ENCODE measurements around the gene SPATC1L. TPM values are rescaled to one million over a fixed set of nuclear protein-coding genes. Genes with fewer than 3 reads are reported as not detected.

The SPATC1L gene
- total and polyA plus RNA-seq, 4 experiments from 2014 or later, result 6.0 to 6.9 (median 6.6) TPM

DNA sequence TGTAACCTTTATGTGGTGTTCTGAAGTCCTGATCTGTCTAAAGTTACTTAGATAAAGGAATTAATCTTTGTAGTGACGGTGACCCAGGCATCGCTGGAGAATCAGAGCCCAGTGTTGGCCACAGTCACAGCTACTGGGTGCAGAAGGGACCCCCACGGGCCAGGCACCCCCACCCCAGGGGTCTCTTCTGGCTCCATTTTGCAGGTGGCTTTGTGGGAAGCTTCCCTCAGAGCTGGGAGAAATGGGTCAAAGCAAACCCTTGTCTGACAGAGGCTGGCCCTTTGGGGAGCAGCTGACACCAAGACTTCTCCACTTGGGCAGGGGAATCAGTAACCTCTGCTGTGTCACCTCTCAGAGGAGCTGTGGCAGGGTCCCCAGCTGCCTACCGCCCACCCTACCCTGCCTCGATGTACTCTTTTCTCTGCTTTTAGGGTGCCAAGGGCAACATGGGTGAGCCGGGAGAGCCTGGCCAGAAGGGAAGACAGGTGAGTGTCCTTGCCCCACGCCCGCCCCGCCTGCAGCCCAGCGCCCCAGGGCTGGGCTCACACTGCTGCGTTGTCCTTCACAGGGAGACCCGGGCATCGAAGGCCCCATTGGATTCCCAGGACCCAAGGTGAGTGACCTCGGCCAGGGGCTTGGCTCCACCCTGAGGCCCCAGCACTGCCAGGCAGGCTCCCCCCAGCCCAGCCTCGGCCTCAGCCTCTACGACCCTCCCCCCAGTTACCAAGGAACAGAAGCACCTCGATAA is 68.6 kb downstream of the SPATC1L start:
- intact Hi-C loops (cut with micrococcal nuclease), result no loop called here
- H3K27me3 Mint-ChIP-seq, result no peaks in the 10 kb centered on the region
- Histone ChIP-seq H3K9me3 (ENCODE audit: control insufficient read depth in 1 of 2, low read length in 2 of 2) (peaks cover 0 to 7% of the 10 kb centered on the region in 2 donors), H3K27ac (ENCODE audit: low read depth, low read length) (no peak overlapping the region), H3K27me3 (ENCODE audit: insufficient read depth, low read length) (no peaks in the 10 kb centered on the region), H3K4me1 (ENCODE audit: insufficient read depth, low read length) (no peaks in the 10 kb centered on the region), H3K36me3 (ENCODE audit: insufficient read depth, low read length) (no peaks in the 10 kb centered on the region), H3K4me3 (ENCODE audit: low read length in 2 of 2) (no peak overlapping the region)
- H3K36me3 Mint-ChIP-seq, result peaks cover 0 to 3% of the 10 kb centered on the region in 2 donors
- peaks cover 0 to 4% (median 0%) of the 10 kb centered on the region in 8 donors for H3K9me3 Mint-ChIP-seq
- no peak for DNase-seq
- CTCF ChIA-PET (ENCODE audit: partially characterized antibody), result no interaction called here
- POLR2A ChIA-PET (ENCODE audit: partially characterized antibody), result no interaction called here
- H3K4me3 Mint-ChIP-seq, result no peak overlapping the region
- H3K4me1 Mint-ChIP-seq, result no peaks in the 10 kb centered on the region
- no peak overlapping the region for H3K27ac Mint-ChIP-seq

DNA sequence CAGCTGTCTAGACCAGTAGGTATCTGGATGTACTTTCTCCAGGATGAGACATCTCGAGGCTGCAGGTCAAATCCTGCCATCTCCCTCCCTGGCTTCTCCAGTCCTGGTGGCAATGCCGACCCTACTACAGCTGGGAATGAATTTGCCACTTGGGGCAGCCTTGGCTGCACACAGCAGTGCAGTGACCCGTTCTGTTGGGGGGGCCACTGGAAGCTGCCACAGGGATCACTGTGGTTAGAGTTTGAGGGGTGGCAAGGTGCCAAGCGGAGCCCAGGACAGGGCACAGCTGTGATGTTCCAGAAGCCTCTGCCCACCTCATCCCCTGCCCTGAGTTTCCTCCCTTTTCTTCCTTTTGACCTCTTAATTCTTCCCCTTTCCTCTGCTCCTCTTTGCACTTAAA is 69.3 kb downstream of the SPATC1L start:
- H3K4me3 ChIP-seq (ENCODE audit: low read length in 2 of 2), result no peak overlapping the region
- CTCF ChIA-PET (ENCODE audit: partially characterized antibody), result no interaction called here
- H3K27ac ChIP-seq (ENCODE audit: low read depth, low read length), result no peak overlapping the region
- POLR2A ChIA-PET (ENCODE audit: partially characterized antibody), result no interaction called here
- no peak overlapping the region for H3K4me3 Mint-ChIP-seq
- H3K36me3 Mint-ChIP-seq, result peaks cover 0 to 3% of the 10 kb centered on the region in 2 donors
- DNase-seq, result no peak
- H3K4me1 Mint-ChIP-seq, result no peaks in the 10 kb centered on the region
- H3K27me3 Mint-ChIP-seq, result no peaks in the 10 kb centered on the region
- H3K9me3 ChIP-seq (ENCODE audit: control insufficient read depth in 1 of 2, low read length in 2 of 2), result peaks cover 0 to 7% of the 10 kb centered on the region in 2 donors
- intact Hi-C loops (cut with micrococcal nuclease), result no loop called here
- peaks cover 0 to 4% (median 0%) of the 10 kb centered on the region in 8 donors for H3K9me3 Mint-ChIP-seq
- no peaks in the 10 kb centered on the region for H3K36me3 ChIP-seq (ENCODE audit: insufficient read depth, low read length)
- no peak overlapping the region for H3K27ac Mint-ChIP-seq
- no peaks in the 10 kb centered on the region for H3K27me3 ChIP-seq (ENCODE audit: insufficient read depth, low read length)
- no peaks in the 10 kb centered on the region for H3K4me1 ChIP-seq (ENCODE audit: insufficient read depth, low read length)

- no peaks in the 10 kb centered on the region for H3K27me3 ChIP-seq (ENCODE audit: insufficient read depth, low read length)
- ChIA-PET CTCF (ENCODE audit: partially characterized antibody) (no interaction called here), POLR2A (ENCODE audit: partially characterized antibody) (no interaction called here)
- DNase-seq, result no peak
- H3K4me3 ChIP-seq (ENCODE audit: low read length in 2 of 2), result no peak overlapping the region
- Mint-ChIP-seq H3K4me3 (no peak overlapping the region), H3K36me3 (peaks cover 0 to 3% of the 10 kb centered on the region in 2 donors), H3K4me1 (no peaks in the 10 kb centered on the region), H3K9me3 (peaks cover 0 to 4% (median under 1%) of the 10 kb centered on the region in 8 donors), H3K27me3 (peaks cover 0 to under 1% of the 10 kb centered on the region in 2 donors), H3K27ac (no peak overlapping the region)
- no peaks in the 10 kb centered on the region for H3K4me1 ChIP-seq (ENCODE audit: insufficient read depth, low read length)
- peaks cover 0 to 7% of the 10 kb centered on the region in 2 donors for H3K9me3 ChIP-seq (ENCODE audit: control insufficient read depth in 1 of 2, low read length in 2 of 2)
- no peak overlapping the region for H3K27ac ChIP-seq (ENCODE audit: low read depth, low read length)
- intact Hi-C loops (cut with micrococcal nuclease), result no loop called here
- no peaks in the 10 kb centered on the region for H3K36me3 ChIP-seq (ENCODE audit: insufficient read depth, low read length)
These were observed 70.6 kb downstream of the SPATC1L start for GRCh38 chr21:46113497-46114176.

GRCh38 chr21:46112725-46113215 is 71.5 kb downstream of the SPATC1L start:
- POLR2A ChIA-PET (ENCODE audit: partially characterized antibody), result no interaction called here
- no peak overlapping the region for H3K27ac ChIP-seq (ENCODE audit: low read depth, low read length)
- H3K9me3 ChIP-seq (ENCODE audit: control insufficient read depth in 1 of 2, low read length in 2 of 2), result peaks cover 0 to 7% of the 10 kb centered on the region in 2 donors
- intact Hi-C loops (cut with micrococcal nuclease), result no loop called here
- H3K4me1 Mint-ChIP-seq, result no peaks in the 10 kb centered on the region
- H3K27me3 ChIP-seq (ENCODE audit: insufficient read depth, low read length), result no peaks in the 10 kb centered on the region
- H3K4me1 ChIP-seq (ENCODE audit: insufficient read depth, low read length), result no peaks in the 10 kb centered on the region
- peaks cover 2 to 12% (median 8%) of the 10 kb centered on the region in 8 donors for H3K9me3 Mint-ChIP-seq
- H3K4me3 ChIP-seq (ENCODE audit: low read length in 2 of 2), result no peak overlapping the region
- H3K36me3 Mint-ChIP-seq, result peaks cover 0 to 3% of the 10 kb centered on the region in 2 donors
- no peak overlapping the region for H3K4me3 Mint-ChIP-seq
- no peak for DNase-seq
- CTCF ChIA-PET (ENCODE audit: partially characterized antibody), result no interaction called here
- H3K27me3 Mint-ChIP-seq, result peaks cover 0 to 1% of the 10 kb centered on the region in 2 donors
- H3K36me3 ChIP-seq (ENCODE audit: insufficient read depth, low read length), result no peaks in the 10 kb centered on the region
- H3K27ac Mint-ChIP-seq, result no peak overlapping the region

DNA sequence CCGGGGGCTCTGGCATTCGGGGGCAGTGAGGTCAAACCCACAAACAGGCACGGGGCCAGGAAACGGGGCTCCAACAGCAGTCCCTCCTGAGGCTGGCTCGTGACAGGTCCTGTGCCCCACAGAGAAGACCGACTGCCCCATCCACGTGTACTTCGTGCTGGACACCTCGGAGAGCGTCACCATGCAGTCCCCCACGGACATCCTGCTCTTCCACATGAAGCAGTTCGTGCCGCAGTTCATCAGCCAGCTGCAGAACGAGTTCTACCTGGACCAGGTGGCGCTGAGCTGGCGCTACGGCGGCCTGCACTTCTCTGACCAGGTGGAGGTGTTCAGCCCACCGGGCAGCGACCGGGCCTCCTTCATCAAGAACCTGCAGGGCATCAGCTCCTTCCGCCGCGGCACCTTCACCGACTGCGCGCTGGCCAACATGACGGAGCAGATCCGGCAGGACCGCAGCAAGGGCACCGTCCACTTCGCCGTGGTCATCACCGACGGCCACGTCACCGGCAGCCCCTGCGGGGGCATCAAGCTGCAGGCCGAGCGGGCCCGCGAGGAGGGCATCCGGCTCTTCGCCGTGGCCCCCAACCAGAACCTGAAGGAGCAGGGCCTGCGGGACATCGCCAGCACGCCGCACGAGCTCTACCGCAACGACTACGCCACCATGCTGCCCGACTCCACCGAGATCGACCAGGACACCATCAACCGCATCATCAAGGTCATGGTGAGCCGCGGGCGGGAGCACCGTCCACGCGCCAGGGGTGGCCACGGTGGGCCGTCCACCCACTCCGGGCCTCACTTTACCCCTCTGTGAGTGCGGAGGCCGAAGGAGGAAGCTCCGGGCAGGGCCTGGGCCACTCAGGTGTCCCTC is 72.2 kb downstream of the SPATC1L start:
- H3K4me1 ChIP-seq (ENCODE audit: insufficient read depth, low read length), result no peaks in the 10 kb centered on the region
- Mint-ChIP-seq H3K27ac (no peak overlapping the region), H3K4me1 (no peaks in the 10 kb centered on the region), H3K36me3 (peaks cover 0 to 5% of the 10 kb centered on the region in 2 donors), H3K9me3 (peaks cover 2 to 16% (median 14%) of the 10 kb centered on the region in 8 donors), H3K4me3 (no peak overlapping the region), H3K27me3 (peaks cover 1 to 2% of the 10 kb centered on the region in 2 donors)
- intact Hi-C loops (cut with micrococcal nuclease), result no loop called here
- H3K27me3 ChIP-seq (ENCODE audit: insufficient read depth, low read length), result no peaks in the 10 kb centered on the region
- no peak overlapping the region for H3K27ac ChIP-seq (ENCODE audit: low read depth, low read length)
- peaks cover 0 to 7% of the 10 kb centered on the region in 2 donors for H3K9me3 ChIP-seq (ENCODE audit: control insufficient read depth in 1 of 2, low read length in 2 of 2)
- H3K4me3 ChIP-seq (ENCODE audit: low read length in 2 of 2), result no peak overlapping the region
- DNase-seq, result no peak
- no peaks in the 10 kb centered on the region for H3K36me3 ChIP-seq (ENCODE audit: insufficient read depth, low read length)
- POLR2A ChIA-PET (ENCODE audit: partially characterized antibody), result no interaction called here
- CTCF ChIA-PET (ENCODE audit: partially characterized antibody), result no interaction called here

- Mint-ChIP-seq H3K36me3 (peaks cover 0 to 5% of the 10 kb centered on the region in 2 donors), H3K9me3 (peaks cover 2 to 21% (median 14%) of the 10 kb centered on the region in 8 donors), H3K4me1 (no peaks in the 10 kb centered on the region), H3K27ac (no peak overlapping the region), H3K27me3 (peaks cover 1 to 2% of the 10 kb centered on the region in 2 donors), H3K4me3 (no peak overlapping the region)
- no peaks in the 10 kb centered on the region for H3K27me3 ChIP-seq (ENCODE audit: insufficient read depth, low read length)
- peaks cover 0 to 7% of the 10 kb centered on the region in 2 donors for H3K9me3 ChIP-seq (ENCODE audit: control insufficient read depth in 1 of 2, low read length in 2 of 2)
- H3K4me3 ChIP-seq (ENCODE audit: low read length in 2 of 2), result no peak overlapping the region
- no peak overlapping the region for H3K27ac ChIP-seq (ENCODE audit: low read depth, low read length)
- H3K4me1 ChIP-seq (ENCODE audit: insufficient read depth, low read length), result no peaks in the 10 kb centered on the region
- no peaks in the 10 kb centered on the region for H3K36me3 ChIP-seq (ENCODE audit: insufficient read depth, low read length)
- POLR2A ChIA-PET (ENCODE audit: partially characterized antibody), result no interaction called here
- no peak for DNase-seq
- intact Hi-C loops (cut with micrococcal nuclease), result no loop called here
- CTCF ChIA-PET (ENCODE audit: partially characterized antibody), result no interaction called here
These were observed 73.1 kb downstream of the SPATC1L start for GRCh38 chr21:46111193-46111571.
